COLO668 (cell line): ENCODE measurements around the gene ASB1.

Source experiments
- DNase-seq: peaks from one replicate; lab custom pipeline; 2025; ENCODE audit not compliant: unreplicated experiment; lab: John Stamatoyannopoulos, UW

ASB1 gene

DNA sequence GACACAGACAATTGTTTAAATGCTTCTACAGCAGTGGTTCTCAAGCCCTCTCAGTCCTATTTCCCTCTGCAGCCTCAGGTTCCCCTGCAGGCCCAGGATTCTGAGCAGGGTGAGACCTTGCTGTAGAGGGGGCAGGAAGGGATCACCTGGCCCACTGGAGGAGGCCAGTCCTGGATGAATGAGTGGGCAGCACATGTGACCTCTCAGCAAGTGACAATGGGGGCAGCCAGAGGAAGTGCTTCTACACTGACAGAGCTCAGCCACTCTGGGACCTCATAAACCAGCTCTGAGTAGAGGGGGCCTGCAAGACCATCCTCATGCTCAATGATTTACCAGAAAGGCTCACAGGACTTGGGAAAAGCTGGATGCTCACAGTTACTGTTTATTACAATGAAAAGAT lies 63.2 kb downstream of the ASB1 start:
- DNase-seq: no peak

DNA sequence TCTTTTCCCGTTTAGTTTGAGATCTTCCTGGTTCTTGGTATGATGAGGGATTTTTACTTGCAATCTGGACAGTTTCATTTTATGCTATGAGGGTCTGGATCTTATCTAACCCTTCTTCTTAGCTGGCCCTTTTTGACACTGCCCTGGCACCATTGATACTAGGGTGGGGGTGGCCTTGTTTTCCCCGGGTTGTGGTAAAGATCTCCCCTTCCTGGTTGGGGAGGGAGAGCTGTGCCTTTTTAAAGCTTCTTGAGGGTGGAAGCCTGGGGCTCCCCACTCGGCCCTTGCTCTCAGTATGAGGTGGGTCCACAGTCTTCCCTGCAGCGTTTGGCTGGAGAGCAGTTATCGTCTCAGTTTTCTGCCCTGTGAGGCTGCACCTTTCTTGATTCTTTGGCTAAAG lies 66.1 kb downstream of the ASB1 start:
- DNase-seq: no peak

DNA sequence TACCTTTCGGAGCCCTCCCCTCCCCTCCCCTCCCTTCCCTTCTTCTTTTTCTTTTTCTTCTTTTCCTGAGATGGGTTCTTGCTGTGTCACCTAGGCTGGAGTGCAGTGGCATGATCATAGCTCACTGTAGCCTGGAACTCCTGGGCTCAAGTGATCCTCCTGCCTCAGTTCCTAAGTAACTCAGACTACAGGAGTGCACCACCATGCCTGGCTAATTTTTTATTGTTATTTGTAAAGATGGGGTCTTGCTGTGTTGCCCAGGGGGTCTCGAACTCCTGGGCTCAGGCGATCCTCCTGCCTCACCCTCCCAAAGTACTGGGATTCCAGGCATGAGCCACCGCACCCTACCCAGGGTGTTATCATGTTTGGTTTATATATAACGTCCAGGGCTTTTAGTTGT lies 66.7 kb downstream of the ASB1 start:
- DNase-seq: no peak

DNA sequence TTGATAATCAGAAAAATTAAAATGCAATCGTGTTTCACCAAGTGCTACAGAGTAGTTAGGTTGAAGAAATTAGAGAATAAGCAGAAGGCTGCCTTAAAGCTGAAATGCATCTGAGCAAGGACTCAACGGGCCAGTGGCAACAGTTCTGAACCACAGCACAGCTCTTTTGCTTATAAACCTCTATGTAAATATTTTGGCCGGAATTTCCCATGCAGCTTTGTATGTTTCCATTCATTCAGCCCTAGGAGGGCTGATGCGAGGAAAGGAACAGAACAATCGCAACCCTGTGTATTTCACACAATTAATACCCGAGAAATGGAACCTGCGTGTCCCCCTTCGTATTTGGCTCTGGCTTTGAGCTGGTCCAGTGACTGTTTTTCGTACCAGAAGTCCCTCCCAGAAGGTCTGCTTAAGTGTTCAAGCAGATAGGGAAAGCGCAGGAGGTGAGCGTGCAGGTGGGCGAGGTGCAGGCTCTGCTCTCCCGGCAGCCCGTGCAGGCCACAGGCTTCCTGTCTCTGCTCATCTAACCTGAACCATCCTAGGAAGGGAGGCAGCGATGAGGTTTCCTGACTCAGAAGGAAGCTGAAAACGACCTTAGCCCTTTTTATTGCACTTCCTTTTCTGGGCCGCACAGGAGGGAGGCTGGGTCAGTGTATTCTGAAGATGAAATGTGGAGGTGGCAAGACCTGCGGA lies 67.3 kb downstream of the ASB1 start:
- no peak for DNase-seq

DNA sequence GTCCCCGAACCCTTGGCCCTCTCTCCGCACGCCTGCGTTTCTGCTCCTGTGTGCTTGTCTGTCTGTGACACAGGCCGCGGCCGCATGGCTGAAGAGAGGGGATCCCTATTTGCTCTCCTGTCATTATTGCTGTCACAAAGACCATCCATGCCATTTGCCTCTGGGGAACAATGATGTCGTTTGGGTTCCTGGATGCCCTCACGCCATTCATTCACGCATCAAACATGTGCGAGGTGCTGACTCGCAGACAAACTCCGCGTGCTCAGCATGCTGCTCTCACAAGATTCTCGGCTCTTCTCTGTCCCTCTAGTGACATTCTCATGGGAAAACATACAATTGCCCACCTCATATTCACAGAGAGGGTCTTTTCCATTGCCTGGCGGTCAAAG lies 67.8 kb downstream of the ASB1 start:
- DNase-seq: no peak

DNA sequence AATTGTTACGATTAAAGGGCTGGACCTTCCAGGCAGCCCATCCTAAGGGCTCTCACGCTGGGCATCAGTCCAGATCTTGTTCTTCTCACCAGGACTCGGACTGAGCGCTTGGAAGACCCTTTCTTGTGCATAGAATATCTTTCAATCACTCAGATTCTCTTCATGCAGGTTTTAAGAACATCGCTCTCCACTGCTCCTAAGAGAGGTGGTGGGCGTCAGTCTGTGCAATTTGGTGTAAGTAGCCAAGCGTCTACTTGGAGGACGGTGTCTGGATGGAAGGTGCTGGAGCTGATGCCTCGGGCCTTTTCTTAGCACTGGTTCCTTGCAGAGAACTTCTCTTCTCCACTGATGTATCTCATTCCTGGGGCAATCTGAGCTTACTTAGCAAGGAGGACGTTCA lies 68.7 kb downstream of the ASB1 start:
- no peak for DNase-seq

DNA sequence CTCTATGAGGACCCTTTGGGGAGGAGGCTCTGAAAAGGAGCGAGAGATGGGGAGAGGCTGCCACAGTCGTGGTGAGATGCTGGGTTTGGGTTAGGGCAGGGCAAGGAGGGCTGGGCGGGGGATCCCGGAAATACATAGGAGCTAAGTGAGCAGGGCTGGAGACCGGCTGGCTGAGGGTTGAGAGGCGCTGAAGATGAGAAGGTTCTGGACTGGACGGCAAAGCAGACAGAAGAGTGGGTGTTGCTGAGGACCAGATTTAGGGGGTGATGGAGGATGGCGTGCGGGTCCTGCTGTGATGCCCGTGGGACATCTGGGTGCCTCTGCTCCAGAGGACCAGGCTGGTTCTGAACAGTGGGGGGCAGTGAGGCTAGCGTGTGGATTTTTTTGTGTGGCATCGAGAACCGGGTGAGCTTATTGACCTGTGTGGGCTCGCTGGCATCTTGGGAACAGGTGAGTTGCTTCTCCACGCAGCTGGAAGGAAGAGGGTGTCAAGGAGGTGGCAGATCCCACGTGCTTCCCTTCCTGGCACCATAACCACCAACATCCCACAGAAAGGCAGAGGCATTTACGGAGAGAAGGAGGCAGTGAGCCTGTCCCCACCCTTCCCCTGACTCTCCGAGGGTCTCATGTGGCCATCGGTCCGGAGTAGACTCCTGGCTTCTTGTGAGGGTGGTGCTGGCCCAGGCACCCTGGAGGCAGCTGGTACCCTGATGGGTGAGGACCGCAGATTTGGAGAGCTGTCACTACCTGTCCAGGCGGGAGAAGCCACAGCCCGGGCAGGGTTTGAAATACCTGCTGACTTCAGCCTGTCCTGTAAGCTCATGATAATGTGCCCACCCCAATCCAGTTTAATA lies 70.3 kb downstream of the ASB1 start:
- DNase-seq: no peak

DNA sequence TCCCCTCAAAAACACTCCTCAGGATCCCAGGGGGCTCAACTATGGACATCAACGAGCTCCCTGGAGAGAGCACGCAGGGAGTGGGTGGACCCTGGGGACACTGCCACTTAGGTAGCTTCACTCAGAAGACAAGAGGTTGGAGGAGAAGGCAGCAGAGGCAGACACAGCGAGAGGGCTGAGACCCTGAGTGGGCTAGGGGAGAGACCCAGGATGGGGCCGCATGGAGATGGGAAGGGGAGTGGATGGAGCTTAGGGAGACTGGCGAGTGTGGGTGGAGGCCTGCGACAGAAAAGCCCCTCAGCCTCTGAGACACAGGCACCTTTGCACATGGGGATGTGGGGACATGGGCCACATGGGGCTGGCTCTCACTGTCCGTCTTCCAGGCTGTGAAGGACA lies 70.9 kb downstream of the ASB1 start:
- DNase-seq: no peak

DNA sequence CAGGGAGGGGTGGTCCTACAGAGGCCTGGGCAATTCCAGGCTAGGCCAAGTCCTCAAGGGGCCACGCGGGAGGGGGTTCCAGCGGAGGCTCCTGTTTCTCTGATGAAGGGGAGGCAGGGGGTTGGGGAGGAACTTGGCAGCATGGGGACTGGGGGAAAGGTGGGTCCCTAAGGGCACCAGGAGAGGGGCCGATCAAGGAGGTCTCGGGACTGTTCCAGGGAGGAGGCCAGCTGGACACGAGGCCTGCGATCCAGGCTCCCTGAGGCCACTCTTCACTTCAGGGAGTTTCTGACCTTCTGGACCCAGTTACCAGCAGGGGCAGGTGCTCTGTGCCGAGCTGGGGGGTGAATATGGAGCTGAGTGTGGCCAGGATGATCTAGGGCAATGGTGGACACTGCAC lies 71.5 kb downstream of the ASB1 start:
- no peak for DNase-seq

DNA sequence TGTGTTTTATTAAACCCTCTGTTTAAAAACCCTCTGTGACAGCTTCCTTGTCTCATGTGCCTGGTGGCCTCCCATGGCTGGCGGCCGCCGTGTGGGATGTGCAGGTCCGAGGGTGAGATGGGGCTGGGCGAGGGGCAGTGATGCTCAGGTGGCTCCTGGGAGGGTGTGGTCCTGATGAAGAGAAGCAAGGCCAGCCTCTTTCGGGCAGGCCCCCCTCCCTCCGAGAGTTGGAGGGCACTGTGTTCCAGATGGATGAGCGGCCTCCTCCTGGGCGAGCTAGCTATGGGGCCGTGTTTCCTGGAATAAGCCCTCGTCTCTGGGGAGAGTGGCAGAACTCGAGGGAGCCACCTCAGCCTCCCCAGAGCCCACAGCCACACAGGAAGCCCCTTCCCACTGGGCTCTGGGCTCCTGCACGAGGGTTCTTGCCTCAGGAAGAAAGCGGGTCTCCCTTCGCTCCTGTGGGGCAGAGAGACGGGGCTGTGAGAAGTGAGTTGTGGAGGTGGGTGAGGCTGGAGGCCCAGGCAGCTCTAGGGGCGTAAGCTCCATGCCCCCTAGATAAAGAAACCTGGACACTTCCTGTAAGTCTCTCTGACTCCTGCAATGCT lies 72.1 kb downstream of the ASB1 start:
- peak; percentile 24 for DNase-seq

DNA sequence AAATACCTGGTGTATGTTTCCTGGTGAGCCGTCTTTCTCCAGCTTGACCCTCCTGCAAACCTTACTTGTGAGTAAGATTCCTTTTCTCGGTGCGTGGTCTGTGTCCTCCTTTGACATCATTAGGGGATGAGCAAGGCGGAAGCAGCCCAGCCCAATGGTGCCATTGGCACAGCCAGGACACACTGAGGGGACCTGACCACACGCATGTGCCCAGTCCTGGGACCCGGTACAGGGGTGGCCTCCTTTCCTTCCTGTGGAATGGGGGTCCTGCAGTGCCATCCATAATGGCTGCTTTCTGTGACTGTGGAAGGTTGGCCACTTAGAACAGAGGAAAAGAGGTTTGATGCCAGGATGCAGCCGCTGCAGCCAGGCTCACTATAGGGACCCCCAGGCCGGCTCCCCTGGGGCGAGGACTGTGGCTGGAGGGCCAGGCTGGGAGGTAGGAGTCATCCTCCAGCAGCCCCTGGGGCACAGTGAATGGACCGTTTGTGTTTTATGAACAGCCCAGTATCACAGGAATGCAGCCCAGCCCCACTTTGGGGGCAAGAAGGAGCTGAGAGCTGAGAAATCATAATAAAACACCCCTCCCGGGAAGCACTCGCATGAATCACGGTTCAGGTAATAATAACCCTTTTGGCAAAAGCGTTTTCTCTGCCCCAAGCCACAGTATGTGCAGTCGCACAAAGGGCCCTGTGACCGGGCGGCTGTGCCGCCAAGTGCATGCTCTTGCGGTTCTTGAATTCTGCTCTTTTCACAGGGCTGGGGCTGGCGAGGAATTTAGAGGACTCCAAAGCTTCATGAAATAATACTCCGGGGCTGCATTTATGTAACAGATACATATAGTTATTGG lies 73.2 kb downstream of the ASB1 start:
- DNase-seq: no peak

DNA sequence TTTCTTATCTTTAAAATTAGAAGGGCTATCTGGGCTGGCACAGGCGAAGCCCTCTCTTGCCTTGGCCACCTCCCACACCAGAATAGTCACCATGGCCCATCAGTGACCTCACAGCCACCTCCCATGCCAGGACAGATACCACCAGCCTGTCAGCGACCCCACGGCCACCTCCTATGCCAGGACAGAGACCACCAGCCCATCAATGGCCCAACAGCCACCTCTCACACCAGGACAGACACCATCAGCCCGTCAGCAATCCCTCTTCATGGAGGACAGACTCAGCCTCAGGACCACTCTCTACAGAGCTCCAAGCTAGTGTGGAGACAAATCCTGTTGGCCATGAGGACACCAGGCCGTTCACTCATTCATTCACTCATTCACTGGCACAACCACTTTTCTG lies 74.6 kb downstream of the ASB1 start:
- DNase-seq: no peak
